LNCAP (cell line): ENCODE results near the gene NOP53.

Source experiments
- TF ChIP-seq, protein P1 (sequence below): fragments of 450-650 bp; IDR thresholded peaks from 2 replicates; pipeline ENCODE4 v1.5.1; 2017; ENCODE audit warnings: mild to moderate bottlenecking

NOP53 gene

DNA sequence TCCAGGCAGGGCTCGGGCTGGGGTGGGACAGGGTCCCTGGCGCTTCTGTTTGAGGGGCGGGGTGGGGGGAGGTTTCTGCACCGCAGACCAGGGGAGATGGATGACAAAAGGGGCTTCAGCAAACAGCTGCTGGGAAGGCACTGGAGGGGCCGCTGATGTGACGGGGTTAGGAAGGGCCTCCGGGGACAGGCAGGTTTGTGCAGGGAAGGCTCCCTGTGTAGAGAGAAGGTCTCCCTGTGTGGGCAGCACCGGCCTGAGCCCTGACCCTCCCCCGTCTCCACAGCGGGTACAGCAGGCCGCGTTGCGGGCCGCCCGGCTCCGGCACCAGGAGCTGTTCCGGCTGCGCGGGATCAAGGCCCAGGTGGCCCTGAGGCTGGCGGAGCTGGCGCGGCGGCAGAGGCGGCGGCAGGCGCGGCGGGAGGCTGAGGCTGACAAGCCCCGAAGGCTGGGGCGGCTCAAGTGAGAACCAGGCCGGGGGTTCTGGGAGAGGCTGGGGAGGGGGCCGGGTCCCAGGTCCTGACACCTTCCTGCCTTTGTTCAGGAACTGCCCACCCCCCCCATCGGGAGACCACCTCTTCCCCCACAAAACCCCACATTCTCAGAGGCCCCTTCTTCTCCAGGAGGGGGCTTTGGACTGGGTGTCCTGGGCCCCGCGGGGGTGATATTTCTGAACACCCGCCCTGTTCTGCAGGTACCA, 9.9 kb downstream of the NOP53 start:
- TF ChIP-seq, protein P1, sequence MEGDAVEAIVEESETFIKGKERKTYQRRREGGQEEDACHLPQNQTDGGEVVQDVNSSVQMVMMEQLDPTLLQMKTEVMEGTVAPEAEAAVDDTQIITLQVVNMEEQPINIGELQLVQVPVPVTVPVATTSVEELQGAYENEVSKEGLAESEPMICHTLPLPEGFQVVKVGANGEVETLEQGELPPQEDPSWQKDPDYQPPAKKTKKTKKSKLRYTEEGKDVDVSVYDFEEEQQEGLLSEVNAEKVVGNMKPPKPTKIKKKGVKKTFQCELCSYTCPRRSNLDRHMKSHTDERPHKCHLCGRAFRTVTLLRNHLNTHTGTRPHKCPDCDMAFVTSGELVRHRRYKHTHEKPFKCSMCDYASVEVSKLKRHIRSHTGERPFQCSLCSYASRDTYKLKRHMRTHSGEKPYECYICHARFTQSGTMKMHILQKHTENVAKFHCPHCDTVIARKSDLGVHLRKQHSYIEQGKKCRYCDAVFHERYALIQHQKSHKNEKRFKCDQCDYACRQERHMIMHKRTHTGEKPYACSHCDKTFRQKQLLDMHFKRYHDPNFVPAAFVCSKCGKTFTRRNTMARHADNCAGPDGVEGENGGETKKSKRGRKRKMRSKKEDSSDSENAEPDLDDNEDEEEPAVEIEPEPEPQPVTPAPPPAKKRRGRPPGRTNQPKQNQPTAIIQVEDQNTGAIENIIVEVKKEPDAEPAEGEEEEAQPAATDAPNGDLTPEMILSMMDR, result no peak

DNA sequence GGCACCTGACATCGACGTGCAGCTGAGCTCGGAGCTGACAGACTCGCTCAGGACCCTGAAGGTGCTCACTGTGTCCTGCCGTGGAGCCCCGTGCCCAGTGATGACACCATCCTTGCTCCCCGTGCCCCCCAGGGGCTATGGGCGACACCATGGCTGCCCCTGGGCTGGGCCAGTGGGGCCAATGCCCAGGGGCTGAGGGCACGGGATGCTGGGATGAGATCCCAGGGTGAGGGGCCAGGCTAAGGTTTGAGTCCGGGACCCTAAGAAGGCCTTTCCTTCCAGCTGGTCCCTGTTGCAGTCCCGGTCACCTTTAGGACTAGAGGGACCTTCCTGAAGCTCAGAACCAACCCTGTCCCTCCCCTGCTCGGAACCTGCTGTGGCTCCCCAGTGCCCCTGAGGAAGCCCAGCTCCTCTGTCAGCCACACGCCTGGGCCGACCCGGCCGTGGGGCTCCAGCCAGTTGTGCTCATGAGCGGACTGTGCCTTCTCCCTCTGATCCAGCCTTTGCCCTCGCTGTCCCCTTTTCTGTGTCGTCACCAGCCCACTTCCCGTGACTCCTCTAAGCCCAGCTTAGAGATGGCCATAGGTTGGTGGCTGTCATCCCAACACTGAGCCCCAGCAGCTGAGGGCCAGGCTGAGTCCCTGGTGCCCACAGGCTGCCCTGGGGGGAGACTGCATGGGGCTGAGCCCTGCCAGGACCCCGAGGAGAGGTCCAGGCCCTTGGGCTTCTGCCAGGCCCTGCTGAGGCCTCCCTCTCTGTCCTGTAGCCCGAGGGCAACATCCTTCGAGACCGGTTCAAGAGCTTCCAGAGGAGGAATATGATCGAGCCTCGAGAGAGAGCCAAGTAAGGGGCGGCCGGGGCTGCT, 10.6 kb downstream of the NOP53 start:
- TF ChIP-seq, protein P1, result no peak

DNA sequence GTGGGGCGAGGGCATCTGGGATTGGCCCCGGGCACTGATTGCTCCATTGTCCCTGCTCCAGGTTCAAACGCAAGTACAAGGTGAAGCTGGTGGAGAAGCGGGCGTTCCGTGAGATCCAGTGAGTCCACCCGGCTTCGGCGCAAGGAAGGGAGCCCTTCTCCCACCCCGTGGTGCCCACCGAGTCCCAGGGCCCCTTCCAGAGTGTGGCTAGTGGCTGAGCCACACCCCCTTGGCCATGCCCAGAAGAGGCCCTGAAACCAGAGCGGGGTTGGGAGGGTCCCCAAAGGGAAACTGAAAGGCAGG, 11.2 kb downstream of the NOP53 start:
- TF ChIP-seq, protein P1, result no peak

DNA sequence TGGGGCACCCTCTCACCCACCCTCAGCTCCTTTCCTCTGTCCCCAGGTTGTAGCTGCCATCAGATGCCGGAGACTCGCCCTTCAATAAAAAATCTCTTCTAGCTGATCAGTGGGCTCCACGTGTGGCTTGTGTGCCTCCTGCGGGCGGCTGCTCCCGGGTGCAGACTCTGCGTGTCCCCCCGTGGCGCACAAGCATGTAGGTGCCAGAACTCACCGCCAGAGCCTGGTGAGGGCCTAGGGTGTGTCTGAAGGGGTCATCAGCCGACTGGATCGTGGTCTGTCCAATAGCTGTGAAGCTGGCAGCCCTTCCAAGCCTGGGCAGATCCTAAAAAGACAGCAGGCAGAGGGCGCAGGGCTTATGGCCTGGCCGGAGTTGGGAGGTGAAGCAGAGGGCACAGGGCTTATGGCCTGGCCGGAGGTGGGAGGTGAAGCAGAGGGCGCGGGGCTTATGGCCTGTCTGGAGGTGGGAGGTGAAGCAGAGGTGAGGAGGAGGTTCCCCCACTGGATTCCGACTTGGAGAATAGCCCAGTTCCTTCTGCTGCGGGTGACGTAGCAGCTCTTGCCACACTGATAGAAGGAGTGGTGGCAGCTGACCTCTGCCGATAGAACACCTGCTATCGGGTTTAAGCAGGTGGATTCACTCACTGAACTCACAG, 11.7 kb downstream of the NOP53 start:
- TF ChIP-seq, protein P1, result no peak

DNA sequence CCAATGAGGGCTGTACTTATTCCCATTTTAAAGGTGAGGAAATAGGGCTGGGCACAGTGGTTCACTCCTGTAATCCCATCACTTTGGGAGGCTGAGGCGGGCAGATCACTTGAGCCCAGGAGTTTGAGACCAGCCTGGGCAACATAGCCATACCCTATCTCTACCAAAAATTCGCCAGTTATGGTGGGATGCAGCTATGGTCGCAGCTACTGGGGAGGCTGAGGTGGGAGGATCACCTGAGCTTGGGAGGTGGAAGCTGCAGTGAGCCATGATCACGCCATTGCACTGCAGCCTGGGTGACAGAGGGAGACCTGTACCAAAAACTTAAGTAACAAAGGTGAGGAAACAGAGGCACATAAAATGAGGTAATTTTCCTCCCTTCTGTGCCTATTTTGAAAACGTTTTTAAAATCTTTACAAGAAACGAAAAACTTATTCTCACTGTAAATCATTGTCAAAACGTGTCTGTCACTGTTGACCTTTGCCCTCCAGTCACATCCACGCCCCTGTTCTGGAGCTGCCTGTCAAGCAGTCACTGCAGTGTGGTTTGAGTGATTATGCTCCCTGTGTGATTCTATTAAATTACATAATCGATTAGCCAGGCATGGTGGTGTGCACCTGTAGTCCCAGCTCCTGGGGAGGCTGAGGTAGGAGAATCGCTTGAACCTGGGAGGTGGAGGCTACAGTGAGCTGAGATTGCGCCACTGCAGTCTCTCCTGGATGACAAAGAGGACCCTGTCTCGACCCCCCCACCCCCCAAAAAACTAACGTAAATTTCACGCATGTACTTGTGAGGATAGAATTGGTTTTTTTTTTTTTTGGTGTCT, 12.5 kb downstream of the NOP53 start:
- TF ChIP-seq, protein P1, result no peak

DNA sequence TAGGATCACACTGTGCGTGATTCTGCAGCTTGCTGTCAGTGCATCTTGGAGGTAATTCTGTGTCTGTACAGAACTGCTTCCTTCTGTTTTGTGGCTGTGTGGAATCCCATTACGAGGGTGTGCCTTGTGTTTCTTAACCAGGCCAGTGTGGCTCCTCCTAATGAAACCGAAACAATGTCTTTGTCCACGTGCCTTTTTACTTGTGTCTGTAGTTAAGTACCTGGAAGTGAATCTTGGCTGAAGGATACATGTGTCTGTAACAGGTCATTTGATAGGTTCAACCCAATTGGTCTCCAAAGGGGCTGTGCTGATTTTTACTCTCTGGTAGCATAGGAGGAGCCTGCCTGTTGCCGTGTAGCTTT, 13.1 kb downstream of the NOP53 start:
- TF ChIP-seq, protein P1, result no peak

DNA sequence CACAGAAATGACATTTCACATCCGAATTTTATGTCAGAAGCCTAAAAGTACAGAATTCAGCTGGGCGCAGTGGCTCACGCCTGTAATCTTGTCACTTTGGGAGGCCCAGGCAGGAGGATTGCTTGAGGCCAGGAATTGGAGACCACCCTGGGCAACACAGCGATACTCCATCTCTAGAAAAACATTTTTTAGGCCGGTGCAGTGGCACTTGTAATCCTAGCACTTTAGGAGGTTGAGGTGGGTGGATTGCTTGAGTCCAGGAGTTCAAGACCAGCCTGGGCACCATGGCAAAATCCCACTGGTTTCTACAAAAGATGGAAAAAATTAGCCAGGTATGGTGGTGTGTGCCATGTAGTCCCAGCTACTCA, 15.3 kb downstream of the NOP53 start:
- TF ChIP-seq, protein P1, result no peak
